HG02840 (cell line): ENCODE measurements around the gene GALNT15.

Experiments used
- ATAC-seq: cut with Tn5 transposase; IDR thresholded peaks from one replicate; pipeline ENCODE4 v1.9.1; 2021; ENCODE audit warnings: mild to moderate bottlenecking, moderate library complexity, moderate number of reproducible peaks; ENCODE audit not compliant: unreplicated experiment, low FRiP score

GALNT15 gene, protein sequence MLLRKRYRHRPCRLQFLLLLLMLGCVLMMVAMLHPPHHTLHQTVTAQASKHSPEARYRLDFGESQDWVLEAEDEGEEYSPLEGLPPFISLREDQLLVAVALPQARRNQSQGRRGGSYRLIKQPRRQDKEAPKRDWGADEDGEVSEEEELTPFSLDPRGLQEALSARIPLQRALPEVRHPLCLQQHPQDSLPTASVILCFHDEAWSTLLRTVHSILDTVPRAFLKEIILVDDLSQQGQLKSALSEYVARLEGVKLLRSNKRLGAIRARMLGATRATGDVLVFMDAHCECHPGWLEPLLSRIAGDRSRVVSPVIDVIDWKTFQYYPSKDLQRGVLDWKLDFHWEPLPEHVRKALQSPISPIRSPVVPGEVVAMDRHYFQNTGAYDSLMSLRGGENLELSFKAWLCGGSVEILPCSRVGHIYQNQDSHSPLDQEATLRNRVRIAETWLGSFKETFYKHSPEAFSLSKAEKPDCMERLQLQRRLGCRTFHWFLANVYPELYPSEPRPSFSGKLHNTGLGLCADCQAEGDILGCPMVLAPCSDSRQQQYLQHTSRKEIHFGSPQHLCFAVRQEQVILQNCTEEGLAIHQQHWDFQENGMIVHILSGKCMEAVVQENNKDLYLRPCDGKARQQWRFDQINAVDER

DNA sequence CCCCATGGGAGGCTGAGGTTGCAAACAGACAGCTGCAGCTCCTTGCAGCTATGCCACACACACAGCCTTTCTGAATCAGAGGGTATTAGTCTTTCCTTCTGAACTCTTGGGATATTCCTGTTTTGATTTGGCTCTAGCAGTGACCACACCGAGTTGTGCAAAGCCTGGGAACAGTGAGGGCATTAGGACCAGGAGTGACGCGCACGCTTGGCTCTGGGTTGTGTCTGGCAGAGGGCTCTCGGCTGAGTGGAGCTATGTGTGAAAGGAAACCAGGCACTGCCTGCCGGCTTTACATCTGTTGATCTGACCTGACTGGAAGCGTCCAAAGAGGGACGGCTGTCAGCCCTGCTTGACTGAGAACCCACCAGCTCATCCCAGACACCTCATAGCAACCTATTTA is at the start of gene GALNT15:
Gene GALNT15 (plus strand): TSS at position 292 of the 400 bp plus-strand sequence. CDS start 472 bp downstream, outside the sequence.
- no peak for ATAC-seq

DNA sequence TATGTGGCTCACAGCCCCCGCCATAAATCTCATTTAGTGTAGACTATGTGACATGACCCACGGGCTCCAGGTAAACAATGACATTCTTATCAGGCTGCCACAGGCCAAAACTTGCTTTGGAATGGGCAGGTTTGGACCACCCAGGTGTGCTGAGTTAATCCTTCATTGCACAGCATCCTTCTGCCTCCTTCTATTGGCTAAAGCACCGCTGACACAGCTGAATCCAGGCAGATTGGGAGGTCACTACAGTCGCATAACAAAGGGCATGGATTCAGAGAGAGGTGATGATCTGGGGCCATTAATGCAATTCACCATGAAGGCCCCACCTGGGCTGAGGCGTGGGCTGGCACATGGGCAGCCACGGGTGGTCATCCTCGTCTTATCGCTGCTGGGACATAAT is 47.8 kb upstream of the GALNT15 start:
- ATAC-seq: no peak

DNA sequence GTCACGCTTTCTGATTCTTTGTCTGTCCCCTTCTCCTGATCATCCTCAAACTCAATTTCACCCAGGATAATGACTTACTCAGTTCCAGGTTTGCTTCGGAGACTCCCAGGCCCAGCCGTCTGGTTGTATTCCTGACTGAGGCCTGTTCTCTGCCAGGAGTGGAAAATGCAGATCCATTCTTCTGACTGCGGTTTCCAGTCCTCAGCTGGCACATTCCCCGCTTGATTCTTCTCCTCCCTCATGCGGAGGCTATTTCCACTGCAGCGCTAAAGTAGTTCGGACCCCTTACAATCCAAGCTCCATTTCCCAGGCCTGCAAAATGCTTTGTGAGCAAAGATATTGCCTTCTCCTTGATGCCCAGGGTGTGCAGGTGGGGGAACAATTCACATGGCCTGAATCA is 47.2 kb upstream of the GALNT15 start:
- no peak for ATAC-seq

DNA sequence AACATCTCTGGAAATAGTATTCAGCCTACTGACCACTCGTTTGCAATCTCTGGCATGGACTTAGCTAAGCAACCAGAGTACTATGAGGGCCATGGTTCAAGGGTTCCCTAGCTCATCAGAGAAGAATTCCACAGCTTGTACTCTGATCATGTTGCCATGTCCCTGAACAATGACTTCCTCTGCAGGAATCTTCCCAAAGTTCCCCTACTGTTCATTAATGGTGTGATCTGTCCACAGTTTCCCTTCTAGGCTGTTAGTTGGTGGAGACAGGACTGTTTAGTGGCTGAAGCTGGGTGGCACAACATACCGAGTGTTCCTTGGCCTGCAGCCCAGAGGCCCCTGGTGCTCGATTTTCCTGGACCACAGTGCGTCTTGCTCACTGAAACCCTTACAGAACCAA is 44.4 kb upstream of the GALNT15 start:
- no peak for ATAC-seq

DNA sequence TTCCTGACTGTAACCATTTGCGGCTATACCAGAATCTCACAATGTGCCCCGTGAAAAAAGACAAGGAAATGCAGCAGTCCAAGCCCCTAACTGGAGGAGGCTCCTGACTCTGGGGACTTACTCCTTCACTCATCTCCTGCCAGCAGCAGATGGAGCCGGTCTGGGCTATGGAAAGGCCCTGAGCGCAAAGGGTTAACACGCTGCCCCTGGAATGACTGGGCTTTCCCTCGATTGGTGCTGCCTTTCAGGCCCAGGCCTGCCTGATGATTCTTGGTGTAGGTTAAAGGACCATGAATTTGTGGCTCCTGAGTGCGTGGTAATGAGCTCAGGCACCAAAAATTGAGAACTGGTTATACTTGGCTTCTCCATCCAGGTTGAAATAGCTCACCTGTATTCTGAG is 42.3 kb upstream of the GALNT15 start:
- no peak for ATAC-seq

DNA sequence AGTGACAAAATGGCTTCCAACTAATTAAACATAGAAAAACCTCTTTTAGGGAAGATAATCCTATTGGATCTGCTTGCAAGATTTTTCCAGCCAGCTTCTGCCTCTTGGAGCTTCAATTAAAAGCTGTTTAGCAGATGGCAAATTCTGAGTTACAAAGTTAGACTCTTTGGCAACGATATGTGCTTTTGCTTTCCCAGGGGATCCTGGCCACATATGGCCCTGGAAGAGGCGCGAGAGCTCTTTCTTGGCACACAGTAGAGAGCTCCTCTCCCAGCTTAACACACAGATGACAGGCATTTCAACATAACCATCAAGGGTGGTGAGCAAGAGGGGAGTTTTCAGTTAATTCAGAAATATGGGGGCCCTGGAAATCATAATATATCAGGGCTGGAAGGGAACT is 41.6 kb upstream of the GALNT15 start:
- ATAC-seq: no peak

DNA sequence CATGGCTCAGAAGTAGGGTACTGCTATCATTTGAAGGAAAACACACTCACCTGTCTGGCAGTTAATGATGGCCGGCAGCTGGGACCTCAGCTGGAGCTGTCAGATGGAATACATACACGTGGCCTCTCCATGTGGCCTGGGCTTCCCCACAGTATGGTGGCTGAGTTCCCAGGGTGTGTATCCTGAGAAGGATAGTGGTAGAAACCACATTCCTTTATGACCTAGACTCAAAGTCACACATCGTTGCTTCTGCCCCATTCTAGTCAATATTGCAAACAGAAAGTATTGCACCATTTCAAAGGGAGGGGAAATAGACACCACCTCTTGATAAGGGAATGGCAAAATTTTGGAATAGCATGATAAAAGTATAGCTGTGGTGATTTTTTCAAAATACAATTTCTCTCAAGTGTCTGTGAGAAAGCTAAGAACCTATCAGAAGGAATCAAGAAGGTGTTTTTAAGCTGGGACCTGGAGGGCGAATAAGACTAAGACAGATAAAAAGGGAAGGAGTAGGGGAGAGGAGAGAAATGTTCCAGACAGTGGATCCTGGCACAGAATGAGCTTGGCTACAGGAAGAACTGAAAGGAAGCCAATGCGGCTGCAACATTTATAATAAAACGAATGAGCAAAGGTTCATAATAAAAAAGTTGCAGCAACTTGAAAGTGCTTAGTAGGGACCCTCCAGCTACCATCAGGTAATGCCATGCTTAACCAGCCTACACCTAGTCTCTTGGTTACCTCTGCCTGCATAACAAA is 40.1 kb upstream of the GALNT15 start:
- ATAC-seq: no peak

DNA sequence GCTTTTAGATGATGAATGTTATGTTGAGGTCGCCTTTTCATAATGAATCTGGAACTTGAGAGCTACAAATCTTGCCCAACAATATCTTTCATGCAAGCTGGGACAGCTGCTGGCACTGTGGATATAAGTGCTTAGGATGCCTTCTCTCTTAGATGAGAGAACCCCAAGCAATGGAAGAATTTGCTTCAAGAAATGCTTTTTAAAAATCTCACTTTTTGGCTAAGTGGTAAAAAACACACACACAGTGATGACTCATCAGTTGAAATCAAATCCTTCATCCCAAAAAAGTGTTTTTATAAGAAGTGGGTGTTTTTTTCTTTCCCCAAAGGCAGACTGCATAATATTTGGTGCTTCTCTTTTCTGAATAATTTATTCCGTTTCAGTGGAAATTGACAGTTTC is 38.4 kb upstream of the GALNT15 start:
- ATAC-seq: no peak

DNA sequence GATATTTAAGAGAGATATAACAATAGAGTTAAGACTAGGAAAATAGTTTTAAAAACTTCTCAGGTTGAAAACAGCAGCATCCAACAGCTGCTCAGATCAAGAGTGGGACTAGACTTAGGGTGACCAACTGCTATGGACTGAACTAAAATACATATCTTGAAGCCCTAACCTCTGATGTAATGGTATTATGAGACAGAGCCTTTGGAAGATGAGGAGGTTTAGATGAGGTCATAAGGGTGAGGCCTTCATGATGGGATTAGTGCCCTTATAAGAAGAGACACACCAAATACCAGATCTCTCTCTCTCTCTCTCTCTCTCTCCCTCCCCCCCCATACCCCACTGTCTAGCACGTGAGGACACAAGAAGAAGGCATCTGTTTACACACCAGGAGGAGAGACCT is 37.4 kb upstream of the GALNT15 start:
- ATAC-seq: no peak

DNA sequence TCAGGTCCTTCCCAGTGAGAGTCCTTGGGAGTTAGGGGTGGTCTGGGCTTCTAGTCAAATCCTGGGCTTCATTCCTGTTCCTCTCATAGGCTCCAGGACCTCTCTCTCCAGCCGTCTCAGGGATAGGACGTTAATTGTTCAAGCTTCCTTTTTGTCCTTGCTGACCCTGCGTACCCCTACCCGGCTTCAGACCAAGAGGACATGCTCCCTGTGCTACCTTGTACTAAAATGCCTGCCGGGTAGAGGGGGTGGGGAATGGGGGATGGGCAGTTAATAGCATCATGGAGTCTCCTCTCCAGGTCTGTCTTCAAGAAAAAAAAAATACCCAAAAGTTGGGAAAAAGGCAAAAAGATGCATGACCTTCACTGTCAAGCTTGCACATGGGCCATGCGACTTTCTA is 36.5 kb upstream of the GALNT15 start:
- ATAC-seq: no peak

DNA sequence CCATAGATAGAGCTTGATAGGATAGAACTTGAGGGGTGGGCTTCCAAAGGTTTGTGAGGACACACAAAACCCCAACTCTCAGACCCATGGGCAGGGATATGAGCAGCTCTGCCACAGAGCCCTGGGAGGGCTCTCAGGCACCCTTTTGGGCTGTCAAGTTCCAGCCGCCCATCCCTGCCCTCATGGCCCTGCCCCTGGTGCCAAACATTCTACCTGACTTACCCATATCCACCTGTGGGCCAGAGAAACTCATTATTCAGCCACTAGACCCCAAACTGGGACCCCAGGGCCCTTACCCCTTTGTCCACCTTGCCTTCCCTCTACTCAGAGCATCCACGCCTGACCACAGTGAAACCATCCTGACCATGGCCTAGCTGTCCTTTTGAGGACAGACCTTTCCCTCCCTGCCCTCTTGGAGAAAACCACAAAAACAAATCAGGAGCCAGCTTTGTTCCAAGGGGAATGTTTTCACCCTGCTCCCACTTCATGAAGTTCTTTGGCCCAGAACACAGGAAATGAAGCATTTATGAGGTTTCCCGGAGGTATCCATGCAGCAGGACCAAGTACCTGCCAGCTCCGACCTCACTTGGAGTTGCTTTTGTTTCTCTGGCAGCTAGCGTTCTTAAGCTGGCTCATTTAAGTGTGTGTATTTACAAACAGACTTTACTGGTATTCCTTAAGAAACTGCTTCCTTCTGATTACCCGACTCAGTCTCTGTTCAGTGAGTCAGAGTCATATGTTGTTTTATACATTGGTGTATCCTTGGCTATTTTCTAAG is 34.2 kb upstream of the GALNT15 start:
- no peak for ATAC-seq

DNA sequence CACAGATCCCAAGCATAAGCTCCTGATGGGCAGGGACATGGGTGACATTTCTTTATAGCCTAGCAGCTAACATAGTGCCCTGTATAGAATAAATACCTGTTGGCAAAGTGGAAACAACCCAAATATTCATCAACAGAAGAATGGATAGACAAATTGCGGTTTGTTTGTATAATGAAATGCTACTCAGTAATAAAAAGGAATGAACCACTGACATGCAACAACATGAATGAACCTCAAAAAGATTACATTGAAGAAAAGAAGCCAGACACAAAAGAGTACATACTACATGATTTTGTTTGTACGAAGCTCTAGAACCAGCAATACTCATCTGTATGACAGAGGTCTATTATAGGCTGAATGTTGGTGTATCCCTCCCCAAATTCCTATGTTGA is 33.6 kb upstream of the GALNT15 start:
- ATAC-seq: no peak

DNA sequence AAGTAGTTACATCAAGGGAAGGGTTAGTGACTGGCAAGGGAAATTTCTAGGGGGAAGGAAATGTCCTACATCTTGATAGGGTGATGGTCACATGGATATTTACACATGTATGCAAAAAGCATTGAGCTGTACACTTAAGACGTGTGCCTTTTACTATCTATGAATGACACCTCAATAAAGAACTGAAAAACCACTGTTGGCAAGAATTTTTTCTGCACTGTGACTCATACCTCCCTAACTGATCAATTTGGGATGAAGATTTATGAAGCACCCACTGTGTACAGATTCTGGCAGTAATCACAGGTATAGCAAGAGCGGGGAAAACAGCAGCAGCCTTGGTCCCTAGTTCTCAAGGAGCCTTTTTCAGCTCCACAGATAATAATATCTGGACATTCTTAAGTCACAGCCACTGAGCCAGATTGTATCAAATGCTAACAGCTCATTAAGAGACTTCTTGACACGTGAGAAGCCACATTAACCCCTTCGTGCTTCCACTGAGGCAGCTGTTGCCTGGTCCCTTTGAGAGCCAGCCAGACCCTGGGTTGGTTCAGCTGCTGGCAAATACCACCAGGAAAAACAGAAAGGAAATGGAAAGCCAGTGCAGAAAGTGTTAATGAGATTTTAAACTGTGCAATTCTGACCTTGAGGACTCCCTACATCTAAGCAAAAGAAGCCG is 32.0 kb upstream of the GALNT15 start:
- ATAC-seq: no peak

DNA sequence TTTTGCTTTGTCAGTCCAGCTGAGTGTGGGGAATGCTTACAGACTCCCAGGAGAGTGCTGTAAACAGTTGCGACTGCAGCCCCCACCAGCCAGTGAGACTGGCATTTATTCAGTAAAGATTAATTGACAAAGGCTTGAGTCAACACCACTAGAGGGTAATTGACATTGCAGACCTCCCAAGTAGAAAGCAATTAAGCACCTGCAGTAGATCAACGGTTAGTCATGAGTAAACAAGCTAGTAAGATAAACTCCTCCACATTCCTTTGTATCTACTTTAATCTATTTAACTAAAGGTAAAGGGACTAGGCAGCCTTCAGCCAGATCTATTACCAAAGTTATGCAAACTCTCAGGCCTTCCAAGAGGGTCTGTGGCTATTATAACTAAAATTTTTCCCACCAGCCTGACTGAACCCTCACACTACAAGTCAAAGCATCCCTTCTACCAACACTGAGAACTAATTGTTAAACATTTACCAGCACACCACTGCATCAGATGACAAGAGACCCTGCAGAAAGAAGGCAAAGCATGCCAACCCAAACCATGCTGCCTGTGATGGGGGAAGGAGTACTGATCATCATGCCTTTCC is 30.5 kb upstream of the GALNT15 start:
- no peak for ATAC-seq

DNA sequence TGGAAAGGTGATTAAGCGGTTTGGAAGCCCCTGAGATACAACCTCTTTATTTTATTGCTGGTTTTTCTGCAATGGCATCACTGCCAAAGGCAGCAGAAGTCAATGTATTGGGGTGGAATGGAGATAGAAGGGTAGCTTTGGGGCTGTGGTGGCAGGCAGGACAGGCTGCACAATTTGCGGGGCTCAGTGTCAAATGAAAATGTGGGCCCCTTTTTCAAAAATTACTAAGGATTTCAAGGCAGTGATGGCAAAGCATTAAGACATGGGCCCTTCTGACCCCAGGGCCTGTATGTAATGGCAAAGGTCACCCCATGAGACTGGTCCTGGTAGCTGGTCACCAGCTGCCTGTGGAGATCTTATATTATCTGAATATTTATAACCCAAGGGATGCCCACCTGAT is 29.3 kb upstream of the GALNT15 start:
- no peak for ATAC-seq

DNA sequence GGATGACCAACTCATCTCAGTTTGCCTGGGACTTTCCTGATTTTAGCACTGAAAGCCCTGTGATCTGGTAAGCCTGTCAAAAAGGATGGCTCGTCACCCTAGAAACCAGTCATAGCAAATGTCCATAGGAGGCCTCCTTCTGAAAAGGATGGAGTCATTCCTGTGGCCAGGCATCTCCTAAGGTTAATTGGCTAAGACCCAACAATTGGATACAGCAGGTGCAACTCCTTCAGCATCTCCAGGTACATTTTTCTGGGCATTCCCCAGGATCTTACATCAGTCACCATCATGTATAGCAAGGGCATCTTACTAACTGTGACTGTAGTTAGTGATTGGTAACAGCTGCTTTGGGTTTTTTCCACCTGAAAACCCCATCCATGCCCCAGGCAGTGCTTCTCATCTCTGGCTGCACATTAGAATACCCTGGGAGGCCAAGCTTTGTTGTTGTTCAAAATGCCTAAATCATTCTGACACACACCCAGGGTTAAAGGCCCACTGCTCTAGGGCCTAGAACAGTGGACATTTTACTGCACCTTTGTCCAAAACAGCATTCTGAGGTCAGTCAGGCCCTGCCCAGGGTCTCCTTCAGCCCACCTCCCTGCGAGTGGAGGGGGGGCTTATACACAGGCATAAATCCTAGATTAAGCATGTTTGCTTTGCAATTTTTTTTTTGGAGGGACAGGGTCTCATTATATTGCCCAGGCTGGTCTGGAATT is 28.3 kb upstream of the GALNT15 start:
- ATAC-seq: peak; percentile 62

DNA sequence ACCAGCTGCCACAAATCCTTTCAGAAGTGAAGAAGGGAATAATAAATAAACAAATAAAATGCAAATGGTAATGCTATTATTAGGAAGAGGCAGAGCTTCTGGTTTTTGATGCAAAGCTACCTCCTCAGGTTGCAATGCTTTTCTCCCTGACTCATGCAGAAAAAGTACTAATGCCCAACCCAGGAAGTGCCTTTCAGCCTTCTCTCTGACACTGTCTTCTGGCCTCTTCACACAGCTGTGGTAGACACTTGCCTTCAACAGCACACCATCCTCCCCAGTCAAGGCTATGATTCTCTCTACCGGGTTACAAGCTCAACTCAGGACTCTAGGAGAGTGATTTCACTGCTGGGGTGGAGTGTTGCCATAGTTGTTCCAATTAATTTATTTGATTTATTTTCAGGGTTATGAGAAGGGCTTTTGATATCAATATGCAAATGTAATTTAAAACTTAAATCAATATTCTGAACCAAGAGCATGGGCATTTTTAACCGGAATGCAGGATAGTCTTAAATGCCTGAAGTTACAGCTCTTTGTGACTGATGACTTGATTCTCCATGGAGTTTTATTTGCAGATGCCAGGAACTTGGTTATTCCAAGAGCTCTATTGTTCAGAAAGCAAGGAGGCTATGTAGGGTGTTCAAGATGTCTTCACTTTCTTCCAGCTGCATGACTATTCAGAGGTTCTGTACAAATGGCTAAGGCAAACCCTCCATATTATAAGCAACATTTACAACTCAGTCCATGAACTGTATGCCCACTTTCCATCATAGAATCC is 27.1 kb upstream of the GALNT15 start:
- ATAC-seq: no peak

DNA sequence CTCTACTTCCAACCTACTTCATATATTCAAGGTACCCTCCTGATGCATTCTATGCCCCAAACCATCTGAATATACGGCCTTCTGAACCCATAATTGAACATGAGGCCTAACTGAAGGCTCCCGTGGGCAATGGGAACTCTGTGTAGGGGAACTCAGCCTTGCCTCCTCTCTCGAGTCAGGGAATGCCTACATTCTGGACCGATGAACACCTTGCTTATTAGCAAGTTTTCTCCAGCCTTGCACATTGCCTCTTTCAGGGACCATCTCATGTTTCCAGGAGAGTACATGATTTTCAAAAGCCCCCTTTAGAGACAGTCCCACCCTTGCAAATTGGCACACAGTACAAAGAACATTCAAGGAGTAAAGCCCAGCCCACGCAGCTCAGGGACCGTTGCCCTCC is 26.3 kb upstream of the GALNT15 start:
- no peak for ATAC-seq
